Naive thymus-derived CD4-positive, alpha-beta T cell (primary cell): ENCODE data around the gene TIMM9. TPM values are rescaled to one million over a fixed set of nuclear protein-coding genes. Genes with fewer than 3 reads are reported as not detected.

ENCODE experiments used
- ATAC-seq: fragments of 150-1000 bp; cut with Tn5 transposase; 2 replicates; pipeline ENCODE4 v1.10.0; 2021; ENCODE audit warnings: mild to moderate bottlenecking, moderate library complexity
- CTCF ChIA-PET: fragments of 350-600 bp; sonication (Branson Sonifier 250); formaldehyde crosslinking; loops from one replicate; lab custom pipeline; 2021; ENCODE audit warnings: antibody characterized with exemption; lab: Charles Lee
- POLR2A ChIA-PET: fragments of 350-600 bp; sonication (Branson Sonifier 250); formaldehyde crosslinking; loops from one replicate; lab custom pipeline; 2021; ENCODE audit warnings: antibody characterized with exemption, inconsistent platforms; lab: Charles Lee
- DNase-seq, 9 donors: peaks; one replicate each; pipeline versions ENCODE4 v3.0.0 to v3.0.0-alpha.2; 2020 to 2022; ENCODE audit warnings: mixed read lengths in 1 of 9
- H3K27ac ChIP-seq: one replicate; pipeline ENCODE4 v1.7.0; 2013; ENCODE audit warnings: mild to moderate bottlenecking, low read depth, low read length, moderate library complexity
- H3K27me3 ChIP-seq, 2 donors: one replicate each; pipeline ENCODE4 v1.7.0; 2013; ENCODE audit warnings: low read length in 2 of 2, mild to moderate bottlenecking in 2 of 2, moderate library complexity in 2 of 2; ENCODE audit not compliant: control insufficient read depth in 2 of 2, insufficient read depth in 2 of 2
- H3K36me3 ChIP-seq, 3 experiments: 1 replicate in 2 of 3; 2 replicates in 1 of 3; pipeline ENCODE4 v1.7.0; 2013; ENCODE audit warnings: low read length in 3 of 3, mild to moderate bottlenecking in 3 of 3, moderate library complexity in 1 of 3; ENCODE audit not compliant: insufficient read depth in 3 of 3, control insufficient read depth in 2 of 3
- H3K4me1 ChIP-seq, 2 donors: one replicate each; pipeline ENCODE4 v1.7.0; 2013; ENCODE audit warnings: low read length in 2 of 2, mild to moderate bottlenecking in 2 of 2, moderate library complexity in 1 of 2; ENCODE audit not compliant: control insufficient read depth in 2 of 2, insufficient read depth in 2 of 2
- H3K4me3 ChIP-seq: 2 replicates; pipeline ENCODE4 v1.7.0; 2013; ENCODE audit warnings: mild to moderate bottlenecking, low read length
- H3K9me3 ChIP-seq, 3 experiments: 1 replicate in 2 of 3; 2 replicates in 1 of 3; pipeline ENCODE4 v1.7.0; 2013; ENCODE audit warnings: low read length in 3 of 3; ENCODE audit not compliant: control insufficient read depth in 2 of 3
- H3K27ac Mint-ChIP-seq, 9 donors: one replicate each; pipeline ENCODE4 v1.8.0; 2020 to 2022; ENCODE audit warnings: mixed read lengths in 9 of 9, mild to moderate bottlenecking in 8 of 9, moderate library complexity in 5 of 9, inconsistent platforms in 2 of 9
- H3K27me3 Mint-ChIP-seq, 5 donors: one replicate each; pipeline ENCODE4 v1.8.0; 2021 to 2022; ENCODE audit warnings: mixed read lengths in 5 of 5, mild to moderate bottlenecking in 1 of 5
- H3K36me3 Mint-ChIP-seq, 5 donors: one replicate each; pipeline ENCODE4 v1.8.0; 2020 to 2022; ENCODE audit warnings: mixed read lengths in 5 of 5, mild to moderate bottlenecking in 3 of 5, inconsistent platforms in 1 of 5
- H3K4me1 Mint-ChIP-seq, 7 donors: one replicate each; pipeline ENCODE4 v1.8.0; 2020 to 2022; ENCODE audit warnings: mixed read lengths in 7 of 7, mild to moderate bottlenecking in 3 of 7, inconsistent platforms in 1 of 7
- H3K4me3 Mint-ChIP-seq, 10 donors: one replicate each; pipeline ENCODE4 v1.8.0; 2020 to 2022; ENCODE audit warnings: mild to moderate bottlenecking in 10 of 10, mixed read lengths in 10 of 10, moderate library complexity in 6 of 10, inconsistent platforms in 2 of 10
- H3K9me3 Mint-ChIP-seq, 11 donors: one replicate each; pipeline ENCODE4 v1.8.0; 2020 to 2022; ENCODE audit warnings: mixed read lengths in 11 of 11, mild to moderate bottlenecking in 4 of 11, inconsistent platforms in 1 of 11, moderate library complexity in 1 of 11
- intact Hi-C, 2 donors: fragments of 100-400 bp; cut with micrococcal nuclease; formaldehyde crosslinking; loops; one replicate each; pipeline ENCODE4 v1.15.1; 2023
- polyA plus RNA-seq, 2 donors: library from polyadenylated mRNA; unstranded; fragments of 300-500 nt; fragmentation: Illumina TruSeq; gene quantifications; one replicate each; pipeline ENCODE4 v1.2.3, GENCODE V29; 2021
- total RNA-seq, 6 experiments: library from RNA in 5 of 6; stranded (reverse) in 5 of 6; gene quantifications; 1 replicate in 5 of 6; 2 replicates in 1 of 6; pipeline ENCODE4 v1.2.3 and lab custom pipeline; 2021 to 2026

TIMM9 gene, protein sequence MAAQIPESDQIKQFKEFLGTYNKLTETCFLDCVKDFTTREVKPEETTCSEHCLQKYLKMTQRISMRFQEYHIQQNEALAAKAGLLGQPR
- total RNA-seq, result 10 to 100 TPM; 22.1 to 42.5 (median 37.0) TPM
- 10 to 100 TPM; 63.7 to 89.8 TPM for polyA plus RNA-seq
- total RNA-seq (lab: John Stamatoyannopoulos, UW), result 8.5 reads per million, percentile 33 among the genes with 10 or more reads in this experiment

DNA sequence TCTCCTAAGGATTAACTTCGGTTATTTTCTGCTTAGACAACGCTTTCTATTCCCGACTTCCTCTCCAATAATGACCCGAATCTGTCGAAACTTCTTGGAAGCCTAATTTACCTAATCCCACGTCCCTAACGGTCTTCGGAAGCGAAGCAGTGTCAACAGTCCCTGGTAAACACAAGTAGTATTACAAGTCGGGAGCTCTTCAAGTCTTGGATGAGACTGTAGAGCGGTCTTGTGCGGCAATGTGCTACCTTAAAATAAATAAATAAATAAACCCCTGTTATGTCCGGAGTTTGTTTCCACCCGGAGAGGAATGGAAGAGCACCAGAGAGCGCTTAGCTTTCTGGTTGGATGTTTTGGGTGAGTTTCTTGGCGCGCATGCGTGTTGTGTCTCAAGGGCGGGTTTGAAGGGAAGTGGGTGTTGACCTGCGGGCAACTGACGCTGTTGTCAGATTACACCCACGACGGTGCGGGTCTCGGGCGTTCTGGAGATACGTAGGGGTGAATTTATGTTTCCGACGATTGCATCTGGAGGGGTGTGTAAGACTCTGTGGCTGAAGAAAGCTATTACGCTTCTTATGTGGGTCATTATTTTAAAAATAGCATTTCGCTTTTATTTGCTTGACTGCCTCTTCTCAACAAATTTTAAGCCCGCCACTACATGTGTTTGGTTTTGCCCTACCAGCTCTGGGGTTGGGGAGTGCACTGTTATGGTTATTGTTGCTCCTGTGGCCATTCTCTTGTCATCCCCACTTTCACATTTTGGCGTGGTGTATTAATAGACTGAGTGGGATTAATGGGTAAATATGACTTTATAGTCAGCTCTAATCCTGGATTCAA lies at the start of gene TIMM9, which contains the start of gene KIAA0586:
TIMM9 (minus strand) TSS at position 251 of the 837 bp plus-strand sequence. CDS start 15,586 bp downstream, outside the sequence.
KIAA0586 (plus strand) TSS at position 439 of the 837 bp plus-strand sequence. CDS start 546 bp downstream, outside the sequence.
- H3K27ac Mint-ChIP-seq, result peak within 1 kb of the TSS; percentile 95 to 99 (median 98)
- H3K9me3 ChIP-seq, result no peaks in the 10 kb centered on the region
- H3K27ac ChIP-seq, result peak within 1 kb of the TSS; percentile 93
- H3K4me1 Mint-ChIP-seq, result peaks cover 18 to 65% (median 53%) of the 10 kb centered on the region in 7 donors
- peaks cover 0 to 14% (median 12%) of the 10 kb centered on the region in 5 donors for H3K36me3 Mint-ChIP-seq
- H3K36me3 ChIP-seq, result peaks cover 0 to 15% (median 0%) of the 10 kb centered on the region in 3 experiments
- ATAC-seq (peak; percentile 94), DNase-seq (peak; percentile 82 to 98 (median 97))
- H3K9me3 Mint-ChIP-seq, result peaks cover 0 to 7% (median 0%) of the 10 kb centered on the region in 11 donors
- peaks cover 0 to 3% (median 0%) of the 10 kb centered on the region in 5 donors for H3K27me3 Mint-ChIP-seq
- no peaks in the 10 kb centered on the region for H3K27me3 ChIP-seq
- ChIA-PET POLR2A (interaction anchor here (0.5 to 3.1 kb wide), 27 partner anchors 10 to 1821 kb away, joined by 3 to 49 read pairs (median 4); partner anchors contain the start of genes ACTR10, AP5M1, ARID4A and DHRS7), CTCF (interaction anchor here (0.9 to 1.9 kb wide), 3 partner anchors 31 to 129 kb away, joined by 3 to 4 read pairs (median 4); partner anchors contain the start of gene ARID4A)
- peak within 1 kb of the TSS; percentile 82 to 100 (median 94) for H3K4me3 Mint-ChIP-seq
- H3K4me1 ChIP-seq, result peaks cover 13 to 17% of the 10 kb centered on the region in 2 donors
- intact Hi-C loops, result loop anchor here (1.0 to 10.0 kb wide), 18 partner anchors 31 to 1845 kb away; partner anchors contain the start of genes AP5M1 (in 2 of the 2), ARID4A (in 2 of the 2), DAAM1 (in 2 of the 2) and DACT1 (in 2 of the 2)
- peak within 1 kb of the TSS; percentile 88 for H3K4me3 ChIP-seq

GRCh38 chr14:58476320-58476719 lies 49.0 kb upstream of the TIMM9 start:
- Histone ChIP-seq H3K4me1 (no peaks in the 10 kb centered on the region), H3K27me3 (no peaks in the 10 kb centered on the region), H3K9me3 (no peaks in the 10 kb centered on the region), H3K36me3 (peaks cover 0 to 31% (median 5%) of the 10 kb centered on the region in 3 experiments), H3K27ac (no peak overlapping the region), H3K4me3 (no peak overlapping the region)
- no peaks in the 10 kb centered on the region for H3K27me3 Mint-ChIP-seq
- H3K27ac Mint-ChIP-seq, result no peak overlapping the region
- H3K4me1 Mint-ChIP-seq, result peaks cover 0 to 10% (median 0%) of the 10 kb centered on the region in 7 donors
- intact Hi-C loops, result no loop called here
- no peaks in the 10 kb centered on the region for H3K9me3 Mint-ChIP-seq
- no peak for DNase-seq
- ChIA-PET CTCF (no interaction called here), POLR2A (no interaction called here)
- no peak for ATAC-seq
- H3K4me3 Mint-ChIP-seq, result no peak overlapping the region
- H3K36me3 Mint-ChIP-seq, result peaks cover 12 to 68% (median 33%) of the 10 kb centered on the region in 5 donors

GRCh38 chr14:58469309-58469708 lies 42.0 kb upstream of the TIMM9 start:
- Mint-ChIP-seq H3K4me1 (peaks cover 0 to 5% (median 0%) of the 10 kb centered on the region in 7 donors), H3K4me3 (no peak overlapping the region), H3K27me3 (no peaks in the 10 kb centered on the region), H3K9me3 (no peaks in the 10 kb centered on the region), H3K27ac (no peak overlapping the region), H3K36me3 (peaks cover 6 to 54% (median 23%) of the 10 kb centered on the region in 5 donors)
- DNase-seq (no peak), ATAC-seq (no peak)
- intact Hi-C loops, result no loop called here
- H3K4me3 ChIP-seq, result no peak overlapping the region
- H3K27ac ChIP-seq, result no peak overlapping the region
- ChIA-PET CTCF (interaction anchor here (0.6 kb wide), 1 partner anchor 43 kb away, joined by 3 read pairs; no protein-coding TSS in a partner anchor), POLR2A (interaction anchor here (0.6 kb wide), 1 partner anchor 184 kb away, joined by 3 read pairs; no protein-coding TSS in a partner anchor)
- H3K4me1 ChIP-seq, result no peaks in the 10 kb centered on the region
- H3K9me3 ChIP-seq, result no peaks in the 10 kb centered on the region
- peaks cover 7 to 43% (median 20%) of the 10 kb centered on the region in 3 experiments for H3K36me3 ChIP-seq
- H3K27me3 ChIP-seq, result no peaks in the 10 kb centered on the region

DNA sequence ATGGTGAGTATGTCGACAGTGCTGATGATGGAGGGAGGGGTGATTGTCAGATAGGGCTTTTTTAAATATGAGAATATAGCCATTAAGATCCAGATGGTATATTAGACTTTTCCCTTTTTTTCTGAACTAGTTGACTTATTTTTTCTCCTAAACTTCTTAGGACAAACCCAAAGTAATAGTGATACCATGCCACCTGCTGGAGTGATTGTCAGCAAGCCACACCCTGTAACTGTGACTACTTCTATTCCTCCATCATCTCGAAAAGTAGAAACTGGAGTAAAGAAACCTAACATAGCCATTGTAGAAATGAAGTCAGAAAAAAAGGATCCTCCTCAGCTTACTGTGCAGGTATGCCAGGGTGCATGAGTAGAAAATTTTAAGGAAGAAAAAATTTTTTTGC lies 40.2 kb upstream of the TIMM9 start:
- H3K27ac Mint-ChIP-seq, result no peak overlapping the region
- intact Hi-C loops, result no loop called here
- Histone ChIP-seq H3K27ac (no peak overlapping the region), H3K36me3 (peaks cover 11 to 56% (median 20%) of the 10 kb centered on the region in 3 experiments), H3K4me1 (no peaks in the 10 kb centered on the region), H3K27me3 (no peaks in the 10 kb centered on the region), H3K9me3 (no peaks in the 10 kb centered on the region), H3K4me3 (no peak overlapping the region)
- H3K4me3 Mint-ChIP-seq, result no peak overlapping the region
- DNase-seq (no peak), ATAC-seq (no peak)
- peaks cover 0 to 3% (median 0%) of the 10 kb centered on the region in 7 donors for H3K4me1 Mint-ChIP-seq
- CTCF ChIA-PET, result interaction anchor here (0.7 kb wide), 1 partner anchor 477 kb away, joined by 3 read pairs; no protein-coding TSS in a partner anchor
- POLR2A ChIA-PET, result interaction anchor here (0.9 kb wide), 1 partner anchor 9 kb away, joined by 3 read pairs; no protein-coding TSS in a partner anchor
- H3K36me3 Mint-ChIP-seq, result peaks cover 6 to 57% (median 33%) of the 10 kb centered on the region in 5 donors
- H3K27me3 Mint-ChIP-seq, result no peaks in the 10 kb centered on the region
- no peaks in the 10 kb centered on the region for H3K9me3 Mint-ChIP-seq

DNA sequence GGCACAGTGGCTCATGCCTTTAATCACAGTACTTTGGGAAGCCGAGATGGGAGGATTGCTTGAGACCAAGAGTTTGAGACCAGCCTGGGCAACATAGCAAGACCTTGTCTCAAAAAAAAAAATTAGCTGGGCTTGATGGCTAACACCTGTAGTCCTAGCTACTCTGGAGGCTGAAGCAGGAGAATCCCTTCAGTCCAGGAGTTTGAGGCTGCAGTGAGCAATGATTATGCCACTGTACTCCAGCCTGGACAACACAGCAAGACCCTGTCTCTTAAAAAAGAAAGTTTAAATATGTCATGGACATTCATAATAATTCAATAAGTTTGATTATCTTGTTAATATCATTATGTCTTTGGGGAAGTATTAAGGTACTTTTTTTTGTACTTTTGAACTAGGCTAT lies 39.1 kb upstream of the TIMM9 start:
- peaks cover 6 to 55% (median 35%) of the 10 kb centered on the region in 5 donors for H3K36me3 Mint-ChIP-seq
- Histone ChIP-seq H3K36me3 (peaks cover 11 to 60% (median 20%) of the 10 kb centered on the region in 3 experiments), H3K9me3 (no peaks in the 10 kb centered on the region), H3K4me3 (no peak overlapping the region), H3K4me1 (no peaks in the 10 kb centered on the region), H3K27me3 (no peaks in the 10 kb centered on the region), H3K27ac (no peak overlapping the region)
- no peak overlapping the region for H3K27ac Mint-ChIP-seq
- ATAC-seq, result no peak
- no peaks in the 10 kb centered on the region for H3K9me3 Mint-ChIP-seq
- peaks cover 0 to 3% (median 0%) of the 10 kb centered on the region in 7 donors for H3K4me1 Mint-ChIP-seq
- intact Hi-C loops, result no loop called here
- H3K27me3 Mint-ChIP-seq, result no peaks in the 10 kb centered on the region
- POLR2A ChIA-PET, result interaction anchor here (0.6 kb wide), 1 partner anchor 39 kb away, joined by 3 read pairs; the partner anchor contains the start of gene TIMM9
- no peak overlapping the region for H3K4me3 Mint-ChIP-seq
- DNase-seq, result no peak
- CTCF ChIA-PET, result no interaction called here

DNA sequence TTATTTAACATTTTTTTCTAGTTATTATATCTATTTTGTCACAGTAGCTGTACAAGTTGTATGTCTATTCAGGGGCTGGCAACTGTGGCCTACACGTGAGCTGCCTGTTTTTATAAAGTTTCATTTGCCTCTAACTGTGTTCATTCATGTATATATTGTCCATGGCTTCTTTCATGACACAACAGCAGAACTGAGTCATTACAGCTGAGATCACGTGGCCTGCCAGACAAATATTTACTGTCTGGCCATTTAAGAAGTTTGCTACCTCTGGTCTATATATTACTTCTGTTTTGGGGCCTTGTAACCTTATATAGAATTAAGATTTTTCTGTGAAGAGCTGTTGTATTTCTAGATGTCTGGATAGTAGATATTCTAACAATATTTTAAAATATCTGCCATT lies 38.1 kb upstream of the TIMM9 start:
- H3K4me1 Mint-ChIP-seq, result peaks cover 0 to 6% (median 0%) of the 10 kb centered on the region in 7 donors
- DNase-seq (no peak), ATAC-seq (no peak)
- H3K4me3 ChIP-seq, result no peak overlapping the region
- no peaks in the 10 kb centered on the region for H3K9me3 Mint-ChIP-seq
- H3K4me1 ChIP-seq, result no peaks in the 10 kb centered on the region
- peaks cover 11 to 60% (median 24%) of the 10 kb centered on the region in 3 experiments for H3K36me3 ChIP-seq
- ChIA-PET POLR2A (no interaction called here), CTCF (no interaction called here)
- no peak overlapping the region for H3K4me3 Mint-ChIP-seq
- H3K27me3 ChIP-seq, result no peaks in the 10 kb centered on the region
- no peaks in the 10 kb centered on the region for H3K9me3 ChIP-seq
- no peak overlapping the region for H3K27ac Mint-ChIP-seq
- intact Hi-C loops, result no loop called here
- H3K27ac ChIP-seq, result no peak overlapping the region
- H3K27me3 Mint-ChIP-seq, result no peaks in the 10 kb centered on the region
- H3K36me3 Mint-ChIP-seq, result peaks cover 10 to 59% (median 42%) of the 10 kb centered on the region in 5 donors
